COR-L47 (cell line): ENCODE results near the gene RFTN1.

Experiments
- DNase-seq: peaks from one replicate; lab custom pipeline; 2025; lab: John Stamatoyannopoulos, UW

RFTN1 gene

GRCh38 chr3:16513141-16514020 is at the start of gene RFTN1:
TSS of gene RFTN1 (minus strand) at chr3:16513699. CDS start at chr3:16493869, 19,830 bp downstream.
- no peak for DNase-seq

DNA sequence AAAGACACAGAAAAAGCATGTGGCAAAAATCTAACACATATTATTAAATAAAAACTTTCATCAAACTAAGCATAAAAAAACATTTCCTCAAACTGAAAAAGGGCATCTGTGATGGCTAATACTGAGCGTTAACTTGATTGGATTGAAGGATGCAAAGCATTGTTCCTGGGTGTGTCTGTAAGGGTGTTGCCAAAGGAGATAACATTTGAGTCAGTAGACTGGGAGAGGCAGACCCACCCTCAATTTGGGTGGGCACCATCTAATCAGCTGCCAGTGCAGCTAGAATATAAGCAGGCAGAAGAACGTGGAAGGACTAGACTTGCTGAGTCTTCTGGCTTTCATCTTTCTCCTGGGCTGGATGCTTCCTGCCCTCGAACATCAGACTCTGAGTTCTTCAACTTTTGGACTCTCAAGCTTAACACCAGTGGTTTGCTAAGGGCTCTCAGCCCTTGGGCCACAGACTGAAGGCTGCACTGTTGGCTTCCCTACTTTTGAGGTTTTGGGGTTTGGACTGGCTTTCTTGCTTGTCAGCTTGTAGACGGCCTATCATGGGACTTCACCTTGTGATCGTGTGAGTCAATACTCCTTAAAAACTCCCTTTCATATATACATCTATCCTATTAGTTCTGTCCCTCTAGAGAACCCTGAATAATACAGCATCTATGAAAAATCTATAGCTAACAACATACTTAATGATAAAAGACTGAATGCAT is 46.3 kb upstream of the RFTN1 start:
- no peak for DNase-seq

DNA sequence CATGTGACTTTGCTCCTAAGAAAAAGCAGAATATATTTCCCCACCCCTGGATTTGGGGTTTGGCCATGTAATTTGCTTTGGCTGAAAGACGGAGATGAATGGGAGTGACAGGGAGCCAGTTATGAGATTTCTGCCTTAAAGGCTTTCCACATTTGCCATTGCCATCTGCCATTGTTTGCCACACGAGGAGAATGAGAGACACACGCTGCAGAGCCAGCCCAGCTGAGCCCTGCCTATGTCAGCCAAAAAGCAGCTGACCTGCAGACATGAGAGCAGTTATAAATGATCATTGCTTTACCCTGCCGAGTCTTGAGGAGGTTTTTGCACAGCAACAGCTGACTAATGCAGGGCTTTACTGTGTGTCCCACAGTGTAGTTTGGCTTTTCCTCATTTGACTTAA is 40.6 kb upstream of the RFTN1 start:
- no peak for DNase-seq

- DNase-seq: no peak
Observed at GRCh38 chr3:16552757-16553156, 39.3 kb upstream of the RFTN1 start.

DNA sequence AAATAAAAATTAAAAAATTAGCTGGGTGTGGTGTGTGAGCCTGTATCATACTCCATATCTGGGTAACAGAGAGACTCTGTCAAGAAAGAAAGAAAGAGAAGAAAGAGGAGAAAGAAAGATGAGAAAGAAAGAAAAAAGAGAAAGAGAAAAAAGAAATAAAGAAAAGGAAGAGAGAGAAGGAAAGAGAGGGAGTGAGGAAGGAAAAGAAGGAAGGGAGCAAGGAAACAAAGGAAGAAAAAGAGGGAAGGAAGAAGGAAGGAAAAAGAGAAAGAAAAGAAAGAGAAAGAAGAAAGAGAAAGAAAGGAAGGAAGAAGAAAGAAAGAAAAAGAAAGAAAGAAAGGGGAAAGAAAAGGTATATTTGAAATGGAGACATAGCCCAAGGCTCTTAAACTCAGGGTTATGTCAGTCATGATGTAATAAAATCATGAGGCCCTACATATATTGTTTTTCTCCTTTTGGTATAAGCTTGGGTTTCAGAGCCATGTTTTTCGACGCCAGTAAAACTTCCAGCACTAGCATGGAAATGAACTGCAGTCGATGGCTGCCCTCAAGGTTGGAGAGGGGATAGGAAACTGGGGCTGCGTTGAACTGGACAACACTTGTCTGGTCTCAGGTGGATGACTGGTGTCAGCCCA is 38.0 kb upstream of the RFTN1 start:
- no peak for DNase-seq

- peak; percentile 42 for DNase-seq
Observed at GRCh38 chr3:16550676-16551341, 37.3 kb upstream of the RFTN1 start.

- no peak for DNase-seq
Observed at GRCh38 chr3:16550305-16550675, 36.8 kb upstream of the RFTN1 start.

- no peak for DNase-seq
Observed at GRCh38 chr3:16548721-16549120, 35.2 kb upstream of the RFTN1 start.

- DNase-seq: no peak
Observed at GRCh38 chr3:16547561-16548357, 34.3 kb upstream of the RFTN1 start.

- DNase-seq: no peak
Observed at GRCh38 chr3:16546186-16547010, 32.9 kb upstream of the RFTN1 start.

DNA sequence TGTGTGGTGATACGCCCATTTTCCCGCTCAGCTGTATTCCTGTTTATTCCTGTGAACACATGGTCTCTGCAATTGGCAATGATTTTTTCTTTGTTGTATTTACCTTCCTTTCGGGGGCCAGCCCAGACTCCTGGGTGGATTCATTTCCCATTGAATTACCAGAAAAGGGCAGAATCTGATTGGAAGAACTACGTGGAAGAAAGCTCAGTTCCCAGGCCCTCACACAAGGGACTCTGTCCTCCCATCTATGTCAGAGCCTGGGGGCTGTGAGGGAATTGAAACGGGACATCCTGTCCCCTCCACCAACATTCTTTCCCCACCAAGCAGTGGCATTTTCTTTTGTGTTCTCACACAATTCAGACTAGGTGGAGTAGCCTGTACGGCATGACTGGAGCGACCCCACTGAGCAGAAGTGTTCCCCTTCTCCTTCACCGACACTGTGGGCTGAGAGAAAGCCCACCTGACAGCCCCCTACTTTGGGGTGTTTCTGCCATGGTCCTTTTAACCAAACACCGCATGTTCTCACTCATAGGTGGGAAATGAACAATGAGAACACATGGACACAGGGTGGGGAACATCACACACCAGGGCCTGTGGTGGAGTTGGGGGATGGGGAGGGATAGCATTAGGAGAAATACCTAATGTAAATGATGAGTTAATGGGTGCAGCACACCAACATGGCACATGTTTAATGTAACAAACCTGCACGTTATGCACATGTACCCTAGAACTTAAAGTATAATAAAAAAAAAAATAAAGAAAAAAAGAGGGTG is 32.1 kb upstream of the RFTN1 start:
- DNase-seq: no peak

DNA sequence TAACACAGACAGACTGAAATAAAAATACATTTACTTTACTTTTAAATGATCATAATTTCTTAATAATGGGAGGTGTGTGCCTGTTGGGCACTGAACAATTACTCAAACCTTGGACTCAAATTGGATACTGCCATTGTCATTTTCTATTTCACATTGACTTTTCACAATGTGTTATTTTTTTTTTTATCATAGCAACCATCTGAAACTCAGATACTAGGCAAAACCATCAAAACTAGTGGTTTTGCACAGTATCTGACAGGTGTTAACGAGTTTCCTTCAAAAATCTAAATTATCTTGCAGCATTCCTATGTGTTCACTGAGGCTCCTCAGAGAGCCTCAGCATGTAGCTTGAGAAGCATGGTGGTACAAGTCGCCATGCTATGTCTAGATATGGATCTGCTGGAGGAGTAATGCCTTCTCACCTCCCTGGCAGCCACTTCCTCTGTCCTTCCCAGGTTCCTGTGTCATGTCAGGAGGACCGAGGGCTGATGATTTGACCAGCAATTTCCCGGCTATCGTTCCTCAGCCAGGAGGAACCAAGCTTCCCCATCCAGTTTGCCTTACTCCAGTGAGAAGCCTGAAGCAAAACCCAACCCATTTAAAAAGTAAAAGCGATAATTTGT is 29.9 kb upstream of the RFTN1 start:
- no peak for DNase-seq

DNA sequence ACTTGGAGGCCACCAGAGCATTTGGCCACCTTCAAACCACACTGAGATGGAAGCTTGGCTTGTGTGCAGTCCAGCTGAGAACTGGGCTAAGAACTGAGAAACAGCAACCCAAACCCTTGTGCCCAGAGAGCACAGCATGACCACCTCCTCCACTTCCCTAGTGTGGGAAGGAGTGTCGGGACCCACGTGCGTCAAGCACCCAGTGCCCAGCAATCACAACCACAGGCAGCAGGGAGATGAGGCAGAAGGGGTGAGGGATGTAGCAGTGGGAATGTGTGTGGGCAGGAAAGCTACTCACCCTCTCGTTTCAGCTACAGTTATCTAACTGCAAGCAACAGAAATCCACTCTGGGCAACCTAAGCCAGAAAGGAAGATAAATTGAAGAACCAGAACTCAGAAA is 25.0 kb upstream of the RFTN1 start:
- no peak for DNase-seq

DNA sequence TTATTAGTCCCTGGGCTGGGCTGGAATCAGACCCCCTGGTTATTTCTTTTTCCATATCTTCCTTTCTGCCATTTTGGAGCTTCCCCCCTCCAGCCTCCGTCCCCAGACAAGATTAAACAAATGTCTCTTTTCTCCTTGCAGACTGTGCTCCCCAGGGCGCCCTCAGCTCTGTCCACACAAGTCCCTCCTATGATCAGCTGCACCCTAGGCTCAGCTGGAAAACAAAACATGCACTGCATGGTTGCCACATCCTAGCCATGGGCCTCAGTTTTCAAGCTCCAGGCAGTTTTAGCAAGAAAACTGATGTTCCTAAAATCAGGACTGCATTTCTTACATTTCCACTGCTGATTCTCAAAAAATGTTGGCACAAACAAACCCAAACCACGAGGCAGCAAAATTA is 23.5 kb upstream of the RFTN1 start:
- DNase-seq: no peak

GRCh38 chr3:16536344-16536663 is 22.8 kb upstream of the RFTN1 start:
- no peak for DNase-seq

GRCh38 chr3:16534640-16535262 is 21.3 kb upstream of the RFTN1 start:
- no peak for DNase-seq

GRCh38 chr3:16533928-16534574 is 20.6 kb upstream of the RFTN1 start:
- no peak for DNase-seq

DNA sequence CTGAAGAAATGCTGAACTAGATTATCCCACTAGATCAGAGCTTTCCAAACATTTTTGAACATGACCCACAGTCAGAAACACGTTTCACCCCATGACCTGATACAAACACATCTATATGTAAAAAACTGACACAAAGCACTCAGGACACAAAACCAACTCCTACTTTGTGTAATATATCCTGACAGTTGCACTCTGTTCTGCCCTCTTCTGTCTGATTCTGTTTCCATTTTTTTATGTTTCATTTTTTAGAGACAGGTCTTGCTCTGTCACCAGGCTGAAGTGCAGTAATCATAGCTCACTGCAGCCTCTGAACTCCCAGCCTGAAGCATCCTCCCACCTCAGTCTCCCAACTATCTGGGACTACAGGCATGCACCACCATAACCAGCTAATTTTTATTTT is 15.8 kb upstream of the RFTN1 start:
- DNase-seq: no peak

DNA sequence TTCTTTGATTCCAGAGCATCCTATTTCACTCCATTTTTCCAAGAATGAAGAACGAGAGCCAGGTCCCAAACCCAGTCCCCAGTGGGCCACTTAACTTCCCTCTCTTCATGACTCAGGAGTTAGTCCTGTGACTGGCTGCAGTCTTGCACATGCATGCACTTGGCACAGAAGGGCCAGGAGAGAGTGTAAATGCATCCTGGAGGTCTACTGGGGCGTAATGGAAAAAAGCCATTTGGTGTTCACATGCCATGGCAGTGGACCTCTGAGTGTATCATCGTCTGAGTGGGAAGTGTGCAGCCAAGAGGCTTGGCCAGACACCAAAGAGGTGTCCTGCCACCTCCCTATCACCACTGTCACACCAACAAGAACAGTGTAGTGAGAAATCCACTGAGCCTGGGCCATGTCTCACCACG is 15.1 kb upstream of the RFTN1 start:
- DNase-seq: no peak
